DOHH2 (cell line): ENCODE results near the gene SMTN.
A peak's percentile ranks its signal among the peaks of the same experiment; 100 is the strongest.

Source experiments
- H3F3A ChIP-seq: fragments of 200-600 bp; sonication (generic), shearing (Covaris generic); 2 replicates; pipeline ENCODE4 v1.6.0; 2016; ENCODE audit warnings: antibody characterized with exemption, mild to moderate bottlenecking; ENCODE audit not compliant: control insufficient read depth, insufficient read depth
- H3K27ac ChIP-seq: fragments of 200-600 bp; sonication (generic); 2 replicates; pipeline ENCODE4 v1.5.1; 2014; ENCODE audit warnings: low read depth, mild to moderate bottlenecking, low read length, moderate library complexity
- H3K27me3 ChIP-seq: fragments of 200-600 bp; sonication (generic); 2 replicates; pipeline ENCODE4 v1.6.1; 2014; ENCODE audit warnings: mild to moderate bottlenecking, low read length, mixed read lengths; ENCODE audit not compliant: control insufficient read depth
- H3K36me3 ChIP-seq: fragments of 200-600 bp; sonication (generic); 2 replicates; pipeline ENCODE4 v1.6.1; 2014; ENCODE audit warnings: mild to moderate bottlenecking, low read length, moderate library complexity, mixed read lengths; ENCODE audit not compliant: control insufficient read depth
- H3K4me1 ChIP-seq: fragments of 200-600 bp; sonication (generic); 2 replicates; pipeline ENCODE4 v1.6.1; 2014; ENCODE audit warnings: mild to moderate bottlenecking, low read length, mixed read lengths; ENCODE audit not compliant: control insufficient read depth
- H3K4me2 ChIP-seq: fragments of 200-600 bp; sonication (generic); 2 replicates; pipeline ENCODE4 v1.6.0; 2014; ENCODE audit warnings: mild to moderate bottlenecking, low read length, moderate library complexity
- H3K4me3 ChIP-seq: fragments of 200-600 bp; sonication (generic); 2 replicates; pipeline ENCODE4 v1.5.1; 2014; ENCODE audit warnings: mild to moderate bottlenecking, low read length, mixed read lengths
- H3K79me2 ChIP-seq: fragments of 200-600 bp; sonication (generic); 2 replicates; pipeline ENCODE4 v1.6.1; 2014; ENCODE audit warnings: mild to moderate bottlenecking, low read length, mixed read lengths; ENCODE audit not compliant: control insufficient read depth
- H3K9me2 ChIP-seq: fragments of 200-600 bp; sonication (generic); replicated peaks from 2 replicates; pipeline ENCODE4 v1.6.1; 2014; ENCODE audit warnings: mild to moderate bottlenecking, low read length, mixed read lengths; ENCODE audit not compliant: control insufficient read depth
- H3K9me3 ChIP-seq: fragments of 200-600 bp; sonication (generic); 2 replicates; pipeline ENCODE4 v1.6.1; 2014; ENCODE audit warnings: antibody characterized with exemption, low read length, mixed read lengths; ENCODE audit not compliant: control insufficient read depth, insufficient read depth
- H4K20me1 ChIP-seq: fragments of 200-600 bp; sonication (generic); 2 replicates; pipeline ENCODE4 v1.6.0; 2014; ENCODE audit warnings: low read depth, mild to moderate bottlenecking, antibody characterized with exemption, low read length, moderate library complexity; ENCODE audit not compliant: control insufficient read depth, insufficient read depth
- EZH2phosphoT487 ChIP-seq: fragments of 200-600 bp; sonication (generic); IDR thresholded peaks from 2 replicates; pipeline ENCODE4 v1.6.1; 2017; ENCODE audit warnings: borderline replicate concordance, mild to moderate bottlenecking, antibody characterized with exemption, low read length, moderate library complexity, mixed read lengths
- TF ChIP-seq, protein P1 (sequence below): fragments of 200-600 bp; sonication (generic); IDR thresholded peaks from one replicate; pipeline ENCODE4 v1.5.1; 2014; ENCODE audit warnings: antibody characterized with exemption, mild to moderate bottlenecking, low read depth, low read length; ENCODE audit not compliant: poor library complexity, severe bottlenecking

Gene SMTN

DNA sequence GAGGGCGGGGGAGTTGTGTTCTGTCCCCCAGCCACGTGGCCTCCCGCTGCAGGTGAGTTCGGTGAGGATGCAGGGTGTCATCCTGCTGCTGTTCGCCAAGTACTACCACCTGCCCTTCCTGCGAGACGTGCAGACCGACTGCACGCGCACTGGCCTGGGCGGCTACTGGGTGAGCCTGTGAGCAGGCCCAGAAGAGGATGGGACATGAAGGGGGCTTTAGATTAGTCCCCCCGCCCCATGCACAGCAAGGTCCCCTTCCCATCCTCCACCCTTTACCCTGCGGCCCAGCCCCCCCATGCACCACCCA, 45.7 kb downstream of the SMTN start:
- no peak overlapping the region for H3K4me2 ChIP-seq
- no peaks in the 10 kb centered on the region for H3K79me2 ChIP-seq
- H3K27me3 ChIP-seq = no peaks in the 10 kb centered on the region
- H3K36me3 ChIP-seq = no peaks in the 10 kb centered on the region
- H3K4me3 ChIP-seq = no peak overlapping the region
- TF ChIP-seq, protein P1, sequence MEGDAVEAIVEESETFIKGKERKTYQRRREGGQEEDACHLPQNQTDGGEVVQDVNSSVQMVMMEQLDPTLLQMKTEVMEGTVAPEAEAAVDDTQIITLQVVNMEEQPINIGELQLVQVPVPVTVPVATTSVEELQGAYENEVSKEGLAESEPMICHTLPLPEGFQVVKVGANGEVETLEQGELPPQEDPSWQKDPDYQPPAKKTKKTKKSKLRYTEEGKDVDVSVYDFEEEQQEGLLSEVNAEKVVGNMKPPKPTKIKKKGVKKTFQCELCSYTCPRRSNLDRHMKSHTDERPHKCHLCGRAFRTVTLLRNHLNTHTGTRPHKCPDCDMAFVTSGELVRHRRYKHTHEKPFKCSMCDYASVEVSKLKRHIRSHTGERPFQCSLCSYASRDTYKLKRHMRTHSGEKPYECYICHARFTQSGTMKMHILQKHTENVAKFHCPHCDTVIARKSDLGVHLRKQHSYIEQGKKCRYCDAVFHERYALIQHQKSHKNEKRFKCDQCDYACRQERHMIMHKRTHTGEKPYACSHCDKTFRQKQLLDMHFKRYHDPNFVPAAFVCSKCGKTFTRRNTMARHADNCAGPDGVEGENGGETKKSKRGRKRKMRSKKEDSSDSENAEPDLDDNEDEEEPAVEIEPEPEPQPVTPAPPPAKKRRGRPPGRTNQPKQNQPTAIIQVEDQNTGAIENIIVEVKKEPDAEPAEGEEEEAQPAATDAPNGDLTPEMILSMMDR = no peak
- TF ChIP-seq EZH2phosphoT487 = no peak
- no peaks in the 10 kb centered on the region for H3F3A ChIP-seq
- no peaks in the 10 kb centered on the region for H4K20me1 ChIP-seq
- H3K9me2 ChIP-seq = no peaks in the 10 kb centered on the region
- H3K4me1 ChIP-seq = peaks cover 9% of the 10 kb centered on the region
- no peaks in the 10 kb centered on the region for H3K9me3 ChIP-seq
- no peak overlapping the region for H3K27ac ChIP-seq

GRCh38 chr22:31127181-31127772, 46.2 kb downstream of the SMTN start:
- no peaks in the 10 kb centered on the region for H3K9me2 ChIP-seq
- no peaks in the 10 kb centered on the region for H3K36me3 ChIP-seq
- H3K27me3 ChIP-seq = no peaks in the 10 kb centered on the region
- H3K4me1 ChIP-seq = peaks cover 9% of the 10 kb centered on the region
- H3K27ac ChIP-seq = no peak overlapping the region
- H4K20me1 ChIP-seq = no peaks in the 10 kb centered on the region
- no peak for TF ChIP-seq EZH2phosphoT487
- TF ChIP-seq, protein P1 = no peak
- no peak overlapping the region for H3K4me3 ChIP-seq
- no peaks in the 10 kb centered on the region for H3K9me3 ChIP-seq
- no peaks in the 10 kb centered on the region for H3F3A ChIP-seq
- no peaks in the 10 kb centered on the region for H3K79me2 ChIP-seq
- H3K4me2 ChIP-seq = peak overlapping the region; percentile 19; the same call in 1 of the 2 replicates

GRCh38 chr22:31128156-31128555, 47.0 kb downstream of the SMTN start:
- Histone ChIP-seq H3K36me3 (no peaks in the 10 kb centered on the region), H3K79me2 (no peaks in the 10 kb centered on the region), H3K9me2 (no peaks in the 10 kb centered on the region), H3K4me3 (no peak overlapping the region), H3K4me1 (peaks cover 9% of the 10 kb centered on the region), H3K27ac (no peak overlapping the region), H3K4me2 (no peak overlapping the region; the same call in 1 of the 2 replicates), H3K27me3 (no peaks in the 10 kb centered on the region), H3K9me3 (no peaks in the 10 kb centered on the region), H4K20me1 (no peaks in the 10 kb centered on the region), H3F3A (no peaks in the 10 kb centered on the region)
- TF ChIP-seq, protein P1 = no peak
- no peak for TF ChIP-seq EZH2phosphoT487
